ENCODE measurements around the gene GDF7.
"Not testable (repeated sequence)": the region's sequence is repeated elsewhere in the genome, so short reads cannot be mapped to it uniquely, and the experiment has no call there.

Gene GDF7

GRCh38 chr2:20706786-20707185 is 39.8 kb downstream of the GDF7 start:
- DNase-seq = no peak

- no peak for DNase-seq
Measured at GRCh38 chr2:20707601-20708000, 40.7 kb downstream of the GDF7 start.

GRCh38 chr2:20711641-20712040 is 44.7 kb downstream of the GDF7 start:
- not testable (repeated sequence) for DNase-seq

GRCh38 chr2:20713585-20713984 is 46.6 kb downstream of the GDF7 start:
- not testable (repeated sequence) for DNase-seq

GRCh38 chr2:20714412-20714811 is 47.5 kb downstream of the GDF7 start:
- not testable (repeated sequence) for DNase-seq

GRCh38 chr2:20716164-20716563 is 49.2 kb downstream of the GDF7 start:
- not testable (repeated sequence) for DNase-seq

- DNase-seq = no peak
Measured at GRCh38 chr2:20717641-20718040, 50.7 kb downstream of the GDF7 start.

GRCh38 chr2:20722592-20723240 is 55.8 kb downstream of the GDF7 start:
- no peak for DNase-seq

GRCh38 chr2:20723543-20723942 is 56.6 kb downstream of the GDF7 start:
- DNase-seq = no peak

- no peak for DNase-seq
Measured at GRCh38 chr2:20724500-20725053, 57.6 kb downstream of the GDF7 start.

GRCh38 chr2:20725782-20726181 is 58.8 kb downstream of the GDF7 start:
- no peak for DNase-seq

- no peak for DNase-seq
Measured at GRCh38 chr2:20726913-20727312, 60.0 kb downstream of the GDF7 start.

GRCh38 chr2:20728114-20728758 is 61.3 kb downstream of the GDF7 start:
- no peak for DNase-seq
